SK-N-SH (cell line): ENCODE data around the gene CCKAR. TPM values are rescaled to one million over a fixed set of nuclear protein-coding genes. Genes with fewer than 3 reads are reported as not detected.
"Not testable (repeated sequence)": the region's sequence is repeated elsewhere in the genome, so short reads cannot be mapped to it uniquely, and the experiment has no call there.

Experiments
- CTCF ChIA-PET: fragments of 300-600, 350-600 bp; formaldehyde crosslinking; extraction: SDS; loops from one replicate; lab custom pipeline; 2021; lab: Yijun Ruan, JAX
- POLR2A ChIA-PET: fragments of 350-600 bp; sonication (Branson Sonifier 250); formaldehyde crosslinking; extraction: SDS; loops from one replicate; lab custom pipeline; 2020; ENCODE audit warnings: antibody characterized with exemption, inconsistent platforms; lab: Yijun Ruan, JAX
- DNase-seq: peaks from one replicate; pipeline ENCODE4 v3.0.0; 2012
- H2AFZ ChIP-seq: fragments of 200-600 bp; sonication (generic); 2 replicates; pipeline ENCODE4 v1.8.1; 2016; ENCODE audit warnings: antibody characterized with exemption, mild to moderate bottlenecking, low read depth
- H3F3A ChIP-seq: fragments of 200-600 bp; sonication (generic); replicated peaks from 2 replicates; pipeline ENCODE3; 2016; ENCODE audit warnings: antibody characterized with exemption, mild to moderate bottlenecking; ENCODE audit not compliant: insufficient read depth
- H3K27ac ChIP-seq, 2 experiments: fragments of 200-500 bp in 1 of 2; fragments of 200-600 bp in 1 of 2; sonication (Bioruptor generic) in 1 of 2; sonication (generic), shearing (Covaris generic) in 1 of 2; 2 replicates each; pipeline versions ENCODE4 v1.5.1 to v1.6.1; 2014 to 2016; ENCODE audit warnings: low read depth in 2 of 2, inconsistent platforms in 1 of 2, low read length in 1 of 2, mild to moderate bottlenecking in 1 of 2, mixed read lengths in 1 of 2
- H3K27me3 ChIP-seq: fragments of 200-600 bp; sonication (generic), shearing (Covaris generic); 2 replicates; pipeline ENCODE4 v1.6.1; 2016; ENCODE audit warnings: mixed run types; ENCODE audit not compliant: insufficient read depth
- H3K36me3 ChIP-seq, 2 experiments: fragments of 200-500 bp in 1 of 2; fragments of 200-600 bp in 1 of 2; sonication (Bioruptor generic) in 1 of 2; sonication (generic) in 1 of 2; replicated peaks in 1 of 2; 2 replicates each; pipeline versions ENCODE3 to v1.5.1; 2014 to 2016; ENCODE audit warnings: low read length in 1 of 2, mild to moderate bottlenecking in 1 of 2; ENCODE audit not compliant: insufficient read depth in 2 of 2, control insufficient read depth in 1 of 2
- H3K4me1 ChIP-seq, 2 experiments: fragments of 200-500 bp in 1 of 2; fragments of 200-600 bp in 1 of 2; sonication (Bioruptor generic) in 1 of 2; sonication (generic), shearing (Covaris generic) in 1 of 2; 2 replicates each; pipeline versions ENCODE4 v1.5.1 to v1.6.1; 2014 to 2016; ENCODE audit warnings: low read depth in 1 of 2, low read length in 1 of 2, mixed run types in 1 of 2; ENCODE audit not compliant: insufficient read depth in 2 of 2, control insufficient read depth in 1 of 2
- H3K4me2 ChIP-seq: fragments of 200-600 bp; sonication (generic), shearing (Covaris generic); 2 replicates; pipeline ENCODE4 v1.6.1; 2017; ENCODE audit warnings: mixed run types
- H3K4me3 ChIP-seq, 2 experiments: fragments of 200-500 bp in 1 of 2; fragments of 200-600 bp in 1 of 2; sonication (Bioruptor generic) in 1 of 2; sonication (generic), shearing (Covaris generic) in 1 of 2; 2 replicates each; pipeline versions ENCODE4 v1.5.1 to v1.8.1; 2014 to 2016; ENCODE audit warnings: low read depth in 2 of 2, inconsistent platforms in 1 of 2, low read length in 1 of 2, mild to moderate bottlenecking in 1 of 2, mixed read lengths in 1 of 2, moderate library complexity in 1 of 2
- H3K79me2 ChIP-seq: fragments of 200-600 bp; sonication (generic); 2 replicates; pipeline ENCODE4 v1.8.1; 2017; ENCODE audit warnings: mild to moderate bottlenecking; ENCODE audit not compliant: insufficient read depth
- H3K9ac ChIP-seq: fragments of 200-600 bp; sonication (generic); 2 replicates; pipeline ENCODE4 v1.6.1; 2017; ENCODE audit warnings: mixed run types
- H3K9me2 ChIP-seq: fragments of 200-600 bp; sonication (generic); 2 replicates; pipeline ENCODE4 v1.6.1; 2017; ENCODE audit warnings: mixed run types
- H3K9me3 ChIP-seq: fragments of 200-600 bp; sonication (generic); 2 replicates; pipeline ENCODE4 v1.6.1; 2017; ENCODE audit warnings: mixed run types, mild to moderate bottlenecking, moderate library complexity
- H4K20me1 ChIP-seq: fragments of 200-600 bp; sonication (generic); 2 replicates; pipeline ENCODE4 v1.6.1; 2017; ENCODE audit warnings: mild to moderate bottlenecking, mixed run types; ENCODE audit not compliant: insufficient read depth
- ELF1 ChIP-seq: IDR thresholded peaks from 2 replicates; pipeline ENCODE4 v1.4.0; 2012
- EZH2phosphoT487 ChIP-seq: fragments of 200-600 bp; sonication (generic); IDR thresholded peaks from 2 replicates; pipeline ENCODE4 v1.6.1; 2017; ENCODE audit warnings: low read depth, mixed run types, mild to moderate bottlenecking, antibody characterized with exemption, moderate library complexity, borderline replicate concordance
- FOSL2 ChIP-seq: IDR thresholded peaks from 2 replicates; pipeline ENCODE4 v1.4.0; 2012; ENCODE audit warnings: low read depth, mild to moderate bottlenecking, moderate library complexity, borderline replicate concordance
- FOXM1 ChIP-seq: IDR thresholded peaks from 2 replicates; pipeline ENCODE4 v1.4.0; 2012; ENCODE audit warnings: low read depth, mild to moderate bottlenecking
- GABPA ChIP-seq: IDR thresholded peaks from 2 replicates; pipeline ENCODE4 v1.4.0; 2012; ENCODE audit warnings: low read depth, mild to moderate bottlenecking
- GATA2 ChIP-seq: sonication (generic); formaldehyde crosslinking; IDR thresholded peaks from 2 replicates; pipeline ENCODE4 v1.5.0; 2020; ENCODE audit warnings: mild to moderate bottlenecking, missing genetic modification reagents
- IRF3 ChIP-seq: fragments of 150-350 bp; IDR thresholded peaks from 2 replicates; pipeline ENCODE4 v1.6.1; 2016; ENCODE audit warnings: mild to moderate bottlenecking, low read depth, low read length
- JUND ChIP-seq: IDR thresholded peaks from 2 replicates; pipeline ENCODE4 v1.4.0; 2012
- MXI1 ChIP-seq: IDR thresholded peaks from 2 replicates; pipeline ENCODE4 v1.6.1; 2012; ENCODE audit warnings: mild to moderate bottlenecking, low read depth, low read length, improper control_type of control experiment
- POLR2AphosphoS5 ChIP-seq: IDR thresholded peaks from 2 replicates; pipeline ENCODE4 v1.6.1; 2012; ENCODE audit warnings: low read depth, low read length
- RCOR1 ChIP-seq: fragments of 150-350 bp; IDR thresholded peaks from 2 replicates; pipeline ENCODE4 v1.6.1; 2017; ENCODE audit warnings: antibody characterized with exemption, low read length
- RXRA ChIP-seq: IDR thresholded peaks from 2 replicates; pipeline ENCODE4 v1.4.0; 2012; ENCODE audit warnings: low read depth, mild to moderate bottlenecking, borderline replicate concordance
- TCF12 ChIP-seq: IDR thresholded peaks from 2 replicates; pipeline ENCODE4 v1.4.0; 2012
- TEAD4 ChIP-seq: IDR thresholded peaks from 2 replicates; pipeline ENCODE4 v1.4.0; 2012; ENCODE audit warnings: mild to moderate bottlenecking, borderline replicate concordance; ENCODE audit not compliant: insufficient read depth
- USF1 ChIP-seq: IDR thresholded peaks from 2 replicates; pipeline ENCODE4 v1.4.0; 2012; ENCODE audit warnings: low read depth, borderline replicate concordance
- ZBTB33 ChIP-seq: IDR thresholded peaks from 2 replicates; pipeline ENCODE4 v1.4.0; 2012; ENCODE audit warnings: low read depth, borderline replicate concordance
- WGBS: methylation state at CpG from one replicate; pipeline ENCODE4 v1.1.6; 2017; ENCODE audit warnings: low lambda C conversion rate; 5-methylcytosine and 5-hydroxymethylcytosine counted together
- polyA plus RNA-seq, 3 experiments: library from polyadenylated mRNA; depleted of rRNA; stranded (reverse); fragments of >200 nt; gene quantifications; 2 replicates each; pipeline ENCODE4 v1.2.3, GENCODE V29; 2012

Gene CCKAR
- polyA plus RNA-seq, 1 of the 3 experiments (the other 2 are of a cell fraction): not detected

GRCh38 chr4:26503844-26504243 lies 13.6 kb upstream of the CCKAR start:
- Histone ChIP-seq H3K9me2 (no peaks in the 10 kb centered on the region), H3K79me2 (no peaks in the 10 kb centered on the region), H3K4me3 (no peak overlapping the region)
- CTCF ChIA-PET: interaction anchor here (0.6 kb wide), 1 partner anchor 468 kb away, joined by 3 read pairs; no protein-coding TSS in a partner anchor
- TF ChIP-seq FOXM1 (no peak), TEAD4 (no peak), RCOR1 (no peak), POLR2AphosphoS5 (no peak), IRF3 (no peak), TCF12 (no peak)
- TF ChIP-seq, all 33 proteins: peak for 0
- no peaks in the 10 kb centered on the region for H3K9me3 ChIP-seq
- H3F3A ChIP-seq: no peaks in the 10 kb centered on the region
- no peaks in the 10 kb centered on the region for H3K4me1 ChIP-seq
- H3K4me2 ChIP-seq: no peak overlapping the region
- H3K9ac ChIP-seq: no peak overlapping the region
- H2AFZ ChIP-seq: no peak overlapping the region
- POLR2A ChIA-PET: no interaction called here
- 55% methylated on average over 4 of the region's 4 CpGs for WGBS
- H3K27me3 ChIP-seq: no peaks in the 10 kb centered on the region
- H4K20me1 ChIP-seq: no peaks in the 10 kb centered on the region
- H3K27ac ChIP-seq: no peak overlapping the region
- H3K36me3 ChIP-seq: no peaks in the 10 kb centered on the region
- no peak for DNase-seq

GRCh38 chr4:26503427-26503826 lies 13.1 kb upstream of the CCKAR start:
- H3K27me3 ChIP-seq: no peaks in the 10 kb centered on the region
- no peak overlapping the region for H2AFZ ChIP-seq

GRCh38 chr4:26500565-26500999 lies 10.3 kb upstream of the CCKAR start:
- H3K9me2 ChIP-seq, H2AFZ ChIP-seq, H3K9me3 ChIP-seq, H3F3A ChIP-seq, H3K27me3 ChIP-seq, DNase-seq, H3K4me2 ChIP-seq, H3K79me2 ChIP-seq, H4K20me1 ChIP-seq, H3K4me3 ChIP-seq, CTCF ChIA-PET, H3K36me3 ChIP-seq, H3K4me1 ChIP-seq, POLR2A ChIA-PET, H3K27ac ChIP-seq, H3K9ac ChIP-seq: not testable (repeated sequence)
- 76% methylated on average over 9 of the region's 9 CpGs for WGBS

More at GRCh38 chr4:26503427-26503826, 13.1 kb upstream of the CCKAR start:
- CTCF ChIA-PET: no interaction called here
- Histone ChIP-seq H3K4me2 (no peak overlapping the region), H3K79me2 (no peaks in the 10 kb centered on the region), H3K9ac (no peak overlapping the region), H3K4me1 (no peaks in the 10 kb centered on the region), H3F3A (no peaks in the 10 kb centered on the region), H3K4me3 (no peak overlapping the region), H3K27ac (no peak overlapping the region), H4K20me1 (no peaks in the 10 kb centered on the region), H3K36me3 (no peaks in the 10 kb centered on the region), H3K9me3 (no peaks in the 10 kb centered on the region), H3K9me2 (no peaks in the 10 kb centered on the region)
- TF ChIP-seq RXRA (no peak), USF1 (no peak), IRF3 (no peak), GABPA (no peak), GATA2 (CRISPR knock-in tag) (no peak), MXI1 (no peak), TEAD4 (no peak), JUND (no peak), ZBTB33 (no peak), FOXM1 (no peak), POLR2AphosphoS5 (no peak), EZH2phosphoT487 (no peak), FOSL2 (no peak), ELF1 (no peak)
- DNase-seq: no peak
- POLR2A ChIA-PET: no interaction called here
- WGBS: 36% methylated on average over 4 of the region's 5 CpGs
